K562 (cell line): ENCODE measurements around the gene EZH2. TPM values are rescaled to one million over a fixed set of nuclear protein-coding genes. Genes with fewer than 3 reads are reported as not detected.
A peak's percentile ranks its signal among the peaks of the same experiment; 100 is the strongest.

Source experiments
- ARHGAP35 ChIP-seq: fragments of 450-650 bp; IDR thresholded peaks from 2 replicates; pipeline ENCODE4 v1.6.1; 2018; ENCODE audit not compliant: partially characterized antibody
- BCOR ChIP-seq: fragments of 450-650 bp; IDR thresholded peaks from 2 replicates; pipeline ENCODE4 v1.6.1; 2016
- C11orf30 ChIP-seq: fragments of 450-650 bp; IDR thresholded peaks from 2 replicates; pipeline ENCODE4 v1.6.1; 2016; ENCODE audit warnings: low read depth, mild to moderate bottlenecking
- CBFA2T3 ChIP-seq: fragments of 450-650 bp; IDR thresholded peaks from 2 replicates; pipeline ENCODE4 v1.6.1; 2017
- CBX2 ChIP-seq: fragments of 200-600 bp; sonication (generic); IDR thresholded peaks from one replicate; pipeline ENCODE4 v1.6.1; 2012; ENCODE audit warnings: mild to moderate bottlenecking, low read length, inconsistent platforms; ENCODE audit not compliant: insufficient read depth, poor library complexity, severe bottlenecking
- FUS ChIP-seq: fragments of 200-400 bp; formaldehyde crosslinking; optimal IDR thresholded peaks from 2 replicates; pipeline ENCODE3; 2017; ENCODE audit warnings: low read depth, low read length
- HLTF ChIP-seq: fragments of 450-650 bp; IDR thresholded peaks from 2 replicates; pipeline ENCODE4 v1.6.1; 2016
- HMG20B ChIP-seq: fragments of 250-450 bp; sonication (Bioruptor Pico); IDR thresholded peaks from 2 replicates; pipeline ENCODE4 v1.5.0; 2021; ENCODE audit warnings: mild to moderate bottlenecking
- LCOR ChIP-seq: sonication (generic); formaldehyde crosslinking; IDR thresholded peaks from 2 replicates; pipeline ENCODE4 v1.8.0; 2022; ENCODE audit warnings: mild to moderate bottlenecking, missing genetic modification reagents
- NONO ChIP-seq, 2 experiments: fragments of 200-400 bp in 1 of 2; fragments of 450-650 bp in 1 of 2; formaldehyde crosslinking in 1 of 2; IDR thresholded peaks; 2 replicates each; pipeline ENCODE4 v1.6.1; 2017; ENCODE audit warnings: low read depth in 2 of 2, mild to moderate bottlenecking in 2 of 2, moderate library complexity in 2 of 2, low read length in 1 of 2
- NR4A1 ChIP-seq, 2 experiments: fragments of 250-450 bp in 1 of 2; fragments of 450-650 bp in 1 of 2; sonication (Bioruptor Pico) in 1 of 2; IDR thresholded peaks; 2 replicates each; pipeline versions ENCODE4 v1.4.0 to v1.6.1; 2016 to 2020; ENCODE audit warnings: mild to moderate bottlenecking in 2 of 2, missing compliant biosample characterization in 1 of 2, missing genetic modification characterization in 1 of 2, moderate library complexity in 1 of 2
- RNF2 ChIP-seq: sonication (generic); IDR thresholded peaks from 2 replicates; pipeline ENCODE4 v1.6.1; 2016
- SRSF1 ChIP-seq: fragments of 200-400 bp; formaldehyde crosslinking; IDR thresholded peaks from 2 replicates; pipeline ENCODE4 v1.6.1; 2017; ENCODE audit warnings: mild to moderate bottlenecking, low read depth, low read length, moderate library complexity
- TBP ChIP-seq: optimal IDR thresholded peaks from 2 replicates; pipeline ENCODE3; 2011; ENCODE audit warnings: low read depth, low read length, improper control_type of control experiment
- ZFP36 ChIP-seq: fragments of 150-350 bp; IDR thresholded peaks from 2 replicates; pipeline ENCODE4 v1.6.1; 2018; ENCODE audit warnings: low read length, low read depth; ENCODE audit not compliant: partially characterized antibody
- ZNF133 ChIP-seq: fragments of 250-450 bp; sonication (Bioruptor Pico); IDR thresholded peaks from 2 replicates; pipeline ENCODE4 v1.4.0; 2020; ENCODE audit warnings: mild to moderate bottlenecking
- ZNF324 ChIP-seq: fragments of 250-450 bp; sonication (Bioruptor Pico); IDR thresholded peaks from 2 replicates; pipeline ENCODE4 v1.4.0; 2020; ENCODE audit warnings: mild to moderate bottlenecking
- ZNF384 ChIP-seq: IDR thresholded peaks from 2 replicates; pipeline ENCODE4 v1.6.1; 2012; ENCODE audit warnings: low read depth, low read length, improper control_type of control experiment
- ZNF41 ChIP-seq: fragments of 250-450 bp; sonication (Bioruptor Pico); conservative IDR thresholded peaks from 2 replicates; pipeline ENCODE4 v1.4.0; 2020; ENCODE audit warnings: mild to moderate bottlenecking
- polyA plus RNA-seq, 8 experiments: library from polyadenylated mRNA; depleted of rRNA in 4 of 8; stranded (reverse) in 5 of 8; unstranded in 3 of 8; fragments of >200 nt; fragmentation: Nextera tagmentation in 2 of 8; fragmentation: Illumina TruSeq in 1 of 8; extraction: Ambion mirVana in 2 of 8; extraction: Trizol in 1 of 8; gene quantifications; 2 replicates each; pipeline versions ENCODE4 v1.2.1 to v1.2.3, GENCODE V29; 2011 to 2014; ENCODE audit warnings: inconsistent platforms in 1 of 8, missing spikeins in 1 of 8
- total RNA-seq, 7 experiments: library from RNA; depleted of rRNA in 6 of 7; stranded (reverse); fragments of >200 nt in 6 of 7; fragmentation: Illumina TruSeq in 2 of 7; extraction: Trizol in 2 of 7; gene quantifications; 2 replicates each; pipeline versions ENCODE4 v1.2.1 to v1.2.3, GENCODE V29; 2011 to 2021; ENCODE audit warnings: low replicate concordance in 1 of 7
- TF ChIP-seq, protein P1 (sequence below): fragments of 450-650 bp; IDR thresholded peaks from 2 replicates; pipeline ENCODE4 v1.6.1; 2016; ENCODE audit warnings: mild to moderate bottlenecking
- TF ChIP-seq, protein P2 (sequence below): IDR thresholded peaks from 3 replicates; pipeline ENCODE4 v1.6.1; 2011; ENCODE audit warnings: borderline replicate concordance, mild to moderate bottlenecking, moderate library complexity; ENCODE audit not compliant: insufficient read length; ENCODE audit errors: extremely low read depth
- TF ChIP-seq, protein P3 (sequence below): fragments of 250-450 bp; sonication (Bioruptor Pico); IDR thresholded peaks from 2 replicates; pipeline ENCODE4 v1.8.0; 2022; ENCODE audit warnings: moderate library complexity, mild to moderate bottlenecking, inconsistent platforms
- TF ChIP-seq, protein P4 (sequence below): sonication (generic); formaldehyde crosslinking; IDR thresholded peaks from 2 replicates; pipeline ENCODE4 v1.8.0; 2022; ENCODE audit warnings: missing genetic modification reagents, mild to moderate bottlenecking, borderline replicate concordance

The EZH2 gene
- total and polyA plus RNA-seq, 9 of the 15 experiments (the other 6 are each of a cell fraction or from before 2014, with no cell fraction given) = 48.7 to 175 (median 98.6) TPM

DNA sequence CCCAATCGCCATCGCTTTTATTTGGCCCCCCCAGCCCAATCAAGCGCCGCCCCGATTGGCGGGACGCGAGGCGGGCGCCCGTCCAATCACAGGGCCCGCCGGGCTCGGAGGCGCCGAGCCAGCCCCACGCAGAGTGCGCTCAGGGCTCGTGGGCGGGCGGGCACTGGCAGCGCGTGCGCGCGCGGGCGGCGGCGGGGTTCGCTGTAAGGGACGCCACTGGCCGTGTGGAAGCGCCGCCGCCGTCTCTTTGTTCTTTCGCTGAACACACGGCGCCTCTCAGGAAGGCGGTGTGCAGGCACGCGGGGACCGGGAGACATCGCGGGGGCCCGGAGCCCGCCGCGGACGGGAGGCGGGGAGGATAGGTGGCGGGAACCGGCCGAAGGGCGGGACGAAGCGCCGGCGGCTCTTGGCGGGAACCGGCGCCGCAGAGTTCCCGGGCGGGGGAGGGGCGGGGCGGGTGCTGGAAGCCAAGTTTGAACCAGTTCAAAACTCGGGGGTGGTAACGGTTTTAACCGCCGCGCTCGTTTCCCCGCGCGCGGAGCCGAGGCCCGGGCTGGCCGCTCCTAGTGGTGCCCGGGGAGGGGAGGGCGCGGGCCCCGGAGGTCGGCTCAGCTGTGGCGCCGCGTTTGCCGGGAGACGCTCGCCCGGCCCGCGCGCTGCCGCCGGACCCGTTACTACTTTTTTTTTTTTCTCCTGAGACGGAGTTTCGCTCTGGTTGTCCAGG is 370 bp upstream of the EZH2 start (continued):
- TF ChIP-seq ZNF324 (CRISPR knock-in tag) (no peak; the same call in 1 of the 2 replicates), LCOR (CRISPR knock-in tag) (peak; percentile 99), ZNF384 (peak; percentile 74), CBFA2T3 (no peak), RNF2 (peak; percentile 83), ZNF133 (CRISPR knock-in tag) (no peak), C11orf30 (peak; percentile 65), CBX2 (no peak), NR4A1 (CRISPR knock-in tag; IDR thresholded peaks at IDR 0.05) (0 out of 2 replicates have a peak, but pooled peaks have one; percentile 69), NR4A1 (tag; IDR thresholded peaks at IDR 0.05) (peak; percentile 31; the same call in 1 of the 2 replicates), BCOR (no peak), HLTF (no peak), FUS (peak; percentile 94), ARHGAP35 (no peak), HMG20B (no peak), ZNF41 (CRISPR knock-in tag) (no peak), SRSF1 (no peak; the same call in 1 of the 2 replicates), TBP (peak; percentile 97), ZFP36 (no peak), NONO (IDR thresholded peaks at IDR 0.05; ENCODE audit: low read depth in 2 of 2, low read length in 1 of 2) (peak in 1 of 2 experiments; percentile 42; a peak in 1 of 4 replicates)
- TF ChIP-seq, protein P1, sequence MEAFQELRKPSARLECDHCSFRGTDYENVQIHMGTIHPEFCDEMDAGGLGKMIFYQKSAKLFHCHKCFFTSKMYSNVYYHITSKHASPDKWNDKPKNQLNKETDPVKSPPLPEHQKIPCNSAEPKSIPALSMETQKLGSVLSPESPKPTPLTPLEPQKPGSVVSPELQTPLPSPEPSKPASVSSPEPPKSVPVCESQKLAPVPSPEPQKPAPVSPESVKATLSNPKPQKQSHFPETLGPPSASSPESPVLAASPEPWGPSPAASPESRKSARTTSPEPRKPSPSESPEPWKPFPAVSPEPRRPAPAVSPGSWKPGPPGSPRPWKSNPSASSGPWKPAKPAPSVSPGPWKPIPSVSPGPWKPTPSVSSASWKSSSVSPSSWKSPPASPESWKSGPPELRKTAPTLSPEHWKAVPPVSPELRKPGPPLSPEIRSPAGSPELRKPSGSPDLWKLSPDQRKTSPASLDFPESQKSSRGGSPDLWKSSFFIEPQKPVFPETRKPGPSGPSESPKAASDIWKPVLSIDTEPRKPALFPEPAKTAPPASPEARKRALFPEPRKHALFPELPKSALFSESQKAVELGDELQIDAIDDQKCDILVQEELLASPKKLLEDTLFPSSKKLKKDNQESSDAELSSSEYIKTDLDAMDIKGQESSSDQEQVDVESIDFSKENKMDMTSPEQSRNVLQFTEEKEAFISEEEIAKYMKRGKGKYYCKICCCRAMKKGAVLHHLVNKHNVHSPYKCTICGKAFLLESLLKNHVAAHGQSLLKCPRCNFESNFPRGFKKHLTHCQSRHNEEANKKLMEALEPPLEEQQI = peak; percentile 27; the same call in 1 of the 2 replicates
- TF ChIP-seq, protein P2, sequence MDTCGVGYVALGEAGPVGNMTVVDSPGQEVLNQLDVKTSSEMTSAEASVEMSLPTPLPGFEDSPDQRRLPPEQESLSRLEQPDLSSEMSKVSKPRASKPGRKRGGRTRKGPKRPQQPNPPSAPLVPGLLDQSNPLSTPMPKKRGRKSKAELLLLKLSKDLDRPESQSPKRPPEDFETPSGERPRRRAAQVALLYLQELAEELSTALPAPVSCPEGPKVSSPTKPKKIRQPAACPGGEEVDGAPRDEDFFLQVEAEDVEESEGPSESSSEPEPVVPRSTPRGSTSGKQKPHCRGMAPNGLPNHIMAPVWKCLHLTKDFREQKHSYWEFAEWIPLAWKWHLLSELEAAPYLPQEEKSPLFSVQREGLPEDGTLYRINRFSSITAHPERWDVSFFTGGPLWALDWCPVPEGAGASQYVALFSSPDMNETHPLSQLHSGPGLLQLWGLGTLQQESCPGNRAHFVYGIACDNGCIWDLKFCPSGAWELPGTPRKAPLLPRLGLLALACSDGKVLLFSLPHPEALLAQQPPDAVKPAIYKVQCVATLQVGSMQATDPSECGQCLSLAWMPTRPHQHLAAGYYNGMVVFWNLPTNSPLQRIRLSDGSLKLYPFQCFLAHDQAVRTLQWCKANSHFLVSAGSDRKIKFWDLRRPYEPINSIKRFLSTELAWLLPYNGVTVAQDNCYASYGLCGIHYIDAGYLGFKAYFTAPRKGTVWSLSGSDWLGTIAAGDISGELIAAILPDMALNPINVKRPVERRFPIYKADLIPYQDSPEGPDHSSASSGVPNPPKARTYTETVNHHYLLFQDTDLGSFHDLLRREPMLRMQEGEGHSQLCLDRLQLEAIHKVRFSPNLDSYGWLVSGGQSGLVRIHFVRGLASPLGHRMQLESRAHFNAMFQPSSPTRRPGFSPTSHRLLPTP = no peak
- TF ChIP-seq, protein P3, sequence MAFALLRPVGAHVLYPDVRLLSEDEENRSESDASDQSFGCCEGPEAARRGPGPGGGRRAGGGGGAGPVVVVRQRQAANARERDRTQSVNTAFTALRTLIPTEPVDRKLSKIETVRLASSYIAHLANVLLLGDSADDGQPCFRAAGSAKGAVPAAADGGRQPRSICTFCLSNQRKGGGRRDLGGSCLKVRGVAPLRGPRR (CRISPR knock-in tag) = no peak
- TF ChIP-seq, protein P4, sequence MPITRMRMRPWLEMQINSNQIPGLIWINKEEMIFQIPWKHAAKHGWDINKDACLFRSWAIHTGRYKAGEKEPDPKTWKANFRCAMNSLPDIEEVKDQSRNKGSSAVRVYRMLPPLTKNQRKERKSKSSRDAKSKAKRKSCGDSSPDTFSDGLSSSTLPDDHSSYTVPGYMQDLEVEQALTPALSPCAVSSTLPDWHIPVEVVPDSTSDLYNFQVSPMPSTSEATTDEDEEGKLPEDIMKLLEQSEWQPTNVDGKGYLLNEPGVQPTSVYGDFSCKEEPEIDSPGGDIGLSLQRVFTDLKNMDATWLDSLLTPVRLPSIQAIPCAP = peak; percentile 71; the same call in 1 of the 2 replicates
